HepG2 (cell line): ENCODE measurements around the gene SLC2A4. TPM values are rescaled to one million over a fixed set of nuclear protein-coding genes. Genes with fewer than 3 reads are reported as not detected.
A peak's percentile ranks its signal among the peaks of the same experiment; 100 is the strongest.

Source experiments
- HNRNPLL ChIP-seq: fragments of 200-400 bp; formaldehyde crosslinking; IDR thresholded peaks from 2 replicates; pipeline ENCODE4 v1.6.1; 2017; ENCODE audit warnings: mild to moderate bottlenecking, low read depth, low read length; ENCODE audit not compliant: poor library complexity, severe bottlenecking
- KAT2B ChIP-seq: fragments of 150-350 bp; IDR thresholded peaks from 2 replicates; pipeline ENCODE4 v1.6.1; 2014; ENCODE audit warnings: low read depth, low read length, borderline replicate concordance
- MAFK ChIP-seq, 2 experiments: IDR thresholded peaks in 1 of 2; conservative IDR thresholded peaks in 1 of 2; 2 replicates each; pipeline ENCODE4 v1.6.1; 2011; ENCODE audit warnings: improper control_type of control experiment in 2 of 2, low read length in 2 of 2
- MYNN ChIP-seq: sonication (generic); formaldehyde crosslinking; IDR thresholded peaks from 2 replicates; pipeline ENCODE4 v1.4.0; 2020; ENCODE audit warnings: mild to moderate bottlenecking, low read depth, missing genetic modification reagents
- NAIF1 ChIP-seq: sonication (generic); formaldehyde crosslinking; IDR thresholded peaks from 2 replicates; pipeline ENCODE4 v1.5.0; 2020; ENCODE audit warnings: mild to moderate bottlenecking, missing genetic modification reagents, borderline replicate concordance
- NR2F1 ChIP-seq, 2 experiments: fragments of 450-650 bp in 1 of 2; formaldehyde crosslinking in 1 of 2; IDR thresholded peaks; 2 replicates each; pipeline versions ENCODE4 v1.5.0 to v1.6.1; 2016 to 2020; ENCODE audit warnings: mild to moderate bottlenecking in 1 of 2, missing compliant biosample characterization in 1 of 2, missing genetic modification reagents in 1 of 2, moderate library complexity in 1 of 2
- REL ChIP-seq: sonication (generic); formaldehyde crosslinking; conservative IDR thresholded peaks from 2 replicates; pipeline ENCODE4 v1.8.0; 2022; ENCODE audit warnings: mild to moderate bottlenecking, missing genetic modification reagents, moderate library complexity
- RFXAP ChIP-seq: sonication (generic); formaldehyde crosslinking; IDR thresholded peaks from 2 replicates; pipeline ENCODE4 v1.4.0; 2020; ENCODE audit warnings: missing genetic modification reagents, borderline replicate concordance
- SMARCC2 ChIP-seq: fragments of 450-650 bp; IDR thresholded peaks from 2 replicates; pipeline ENCODE4 v1.6.1; 2017; ENCODE audit warnings: antibody characterized with exemption, mild to moderate bottlenecking
- TOE1 ChIP-seq: sonication (generic); formaldehyde crosslinking; IDR thresholded peaks from 2 replicates; pipeline ENCODE4 v1.4.0; 2020; ENCODE audit warnings: mild to moderate bottlenecking, missing genetic modification reagents
- U2AF2 ChIP-seq: fragments of 200-400 bp; formaldehyde crosslinking; IDR thresholded peaks from 2 replicates; pipeline ENCODE4 v1.6.1; 2017; ENCODE audit warnings: low read depth, mild to moderate bottlenecking, low read length
- ZBTB42 ChIP-seq: sonication (generic); formaldehyde crosslinking; IDR thresholded peaks from 2 replicates; pipeline ENCODE4 v1.5.0; 2020; ENCODE audit warnings: mild to moderate bottlenecking, missing genetic modification reagents
- ZNF224 ChIP-seq: sonication (generic); formaldehyde crosslinking; IDR thresholded peaks from 2 replicates; pipeline ENCODE4 v1.5.0; 2020; ENCODE audit warnings: mild to moderate bottlenecking, missing genetic modification reagents
- ZNF280B ChIP-seq: sonication (generic); formaldehyde crosslinking; IDR thresholded peaks from 2 replicates; pipeline ENCODE4 v1.5.0; 2020; ENCODE audit warnings: missing genetic modification reagents, mild to moderate bottlenecking, borderline replicate concordance
- ZNF530 ChIP-seq: sonication (generic); formaldehyde crosslinking; IDR thresholded peaks from 2 replicates; pipeline ENCODE4 v1.5.0; 2020; ENCODE audit warnings: low read depth, mild to moderate bottlenecking, missing genetic modification reagents
- ZNF672 ChIP-seq: sonication (generic); formaldehyde crosslinking; IDR thresholded peaks from 2 replicates; pipeline ENCODE4 v1.8.1; 2022; ENCODE audit warnings: missing genetic modification reagents
- ZNF713 ChIP-seq: sonication (generic); formaldehyde crosslinking; IDR thresholded peaks from 2 replicates; pipeline ENCODE4 v1.4.0; 2020; ENCODE audit warnings: mild to moderate bottlenecking, missing genetic modification reagents
- polyA plus RNA-seq, 8 experiments: library from polyadenylated mRNA; depleted of rRNA in 3 of 8; stranded (reverse) in 7 of 8; unstranded in 1 of 8; fragments of >200 nt; fragmentation: Illumina TruSeq in 4 of 8; extraction: Trizol in 4 of 8; gene quantifications; 2 replicates each; pipeline versions ENCODE4 v1.2.1 to v1.2.3, GENCODE V29; 2011 to 2016; ENCODE audit warnings: low read depth in 4 of 8, missing spikeins in 1 of 8, mixed read lengths in 1 of 8; ENCODE audit not compliant: insufficient read depth in 1 of 8
- total RNA-seq, 5 experiments: library from RNA; depleted of rRNA; stranded (reverse); fragments of >200 nt; fragmentation: Illumina TruSeq; extraction: Trizol; gene quantifications; 2 replicates each; pipeline ENCODE4 v1.2.3, GENCODE V29; 2016; ENCODE audit warnings: low read depth in 1 of 5
- TF ChIP-seq, protein P1 (sequence below), 2 experiments: IDR thresholded peaks; 2 replicates each; pipeline ENCODE4 v1.6.1; 2011 to 2012; ENCODE audit warnings: low read length in 2 of 2, borderline replicate concordance in 1 of 2, low read depth in 1 of 2, mild to moderate bottlenecking in 1 of 2, moderate library complexity in 1 of 2
- TF ChIP-seq, protein P2 (sequence below): sonication (generic); formaldehyde crosslinking; conservative IDR thresholded peaks from 2 replicates; pipeline ENCODE4 v1.8.0; 2022; ENCODE audit warnings: low read depth, missing genetic modification reagents

SLC2A4 gene
- total and polyA plus RNA-seq, 2 of the 13 experiments (the other 11 are each of a cell fraction or from before 2014, with no cell fraction given) = 4.9 to 5.8 TPM

DNA sequence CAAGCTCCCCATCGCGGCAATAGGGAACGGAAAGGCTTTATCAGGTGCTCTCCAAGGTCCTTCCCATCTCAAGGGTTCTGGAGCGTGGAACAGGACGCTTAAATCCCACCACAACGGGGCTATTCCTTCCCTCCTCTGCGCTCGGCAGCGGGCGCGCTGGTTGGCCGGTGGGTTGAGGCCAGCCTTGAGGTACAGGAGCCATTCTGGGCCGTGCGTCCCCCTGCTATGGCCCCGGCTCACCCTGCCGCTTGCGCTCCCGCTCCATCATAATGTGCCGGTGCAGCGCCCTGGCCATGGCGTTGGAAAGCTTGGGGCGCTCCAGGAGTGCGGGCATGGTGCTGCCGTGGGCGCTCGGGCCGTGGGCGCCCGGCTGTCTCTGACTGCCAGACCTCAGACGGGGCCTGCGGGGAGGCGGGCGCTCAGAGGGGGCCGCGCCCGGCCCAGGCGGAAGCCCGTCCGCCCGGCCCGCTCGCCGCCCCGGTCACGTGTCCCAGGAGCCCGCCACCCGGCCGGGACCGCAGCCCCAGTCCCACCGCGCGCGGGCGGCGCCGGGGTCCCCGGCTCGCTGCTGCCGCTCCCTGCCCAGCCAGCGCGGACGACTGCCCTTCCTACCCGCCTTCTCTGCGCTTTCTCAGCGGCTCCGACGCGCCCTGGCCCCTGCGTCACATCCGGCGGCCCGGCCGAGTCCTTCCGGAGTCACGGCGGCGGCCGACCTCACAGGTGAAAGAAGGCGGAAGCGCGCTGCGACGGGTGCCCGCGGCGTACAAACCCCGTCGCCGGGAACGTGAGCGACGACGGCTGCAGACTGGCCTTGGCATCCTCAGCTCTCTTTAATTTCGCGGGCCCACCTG is 33.4 kb downstream of the SLC2A4 start, which contains the start of gene GPS2 (continued):
- TF ChIP-seq KAT2B = no peak
- TF ChIP-seq ZBTB42 (CRISPR knock-in tag) = no peak
- no peak for TF ChIP-seq ZNF224 (CRISPR knock-in tag)
- TF ChIP-seq MAFK (conservative IDR thresholded peaks at IDR 0.05 in 1 of 2, IDR thresholded peaks at IDR 0.05 in 1 of 2; ENCODE audit: low read length in 2 of 2) = no peak
- no peak for TF ChIP-seq U2AF2
- TF ChIP-seq, protein P1, sequence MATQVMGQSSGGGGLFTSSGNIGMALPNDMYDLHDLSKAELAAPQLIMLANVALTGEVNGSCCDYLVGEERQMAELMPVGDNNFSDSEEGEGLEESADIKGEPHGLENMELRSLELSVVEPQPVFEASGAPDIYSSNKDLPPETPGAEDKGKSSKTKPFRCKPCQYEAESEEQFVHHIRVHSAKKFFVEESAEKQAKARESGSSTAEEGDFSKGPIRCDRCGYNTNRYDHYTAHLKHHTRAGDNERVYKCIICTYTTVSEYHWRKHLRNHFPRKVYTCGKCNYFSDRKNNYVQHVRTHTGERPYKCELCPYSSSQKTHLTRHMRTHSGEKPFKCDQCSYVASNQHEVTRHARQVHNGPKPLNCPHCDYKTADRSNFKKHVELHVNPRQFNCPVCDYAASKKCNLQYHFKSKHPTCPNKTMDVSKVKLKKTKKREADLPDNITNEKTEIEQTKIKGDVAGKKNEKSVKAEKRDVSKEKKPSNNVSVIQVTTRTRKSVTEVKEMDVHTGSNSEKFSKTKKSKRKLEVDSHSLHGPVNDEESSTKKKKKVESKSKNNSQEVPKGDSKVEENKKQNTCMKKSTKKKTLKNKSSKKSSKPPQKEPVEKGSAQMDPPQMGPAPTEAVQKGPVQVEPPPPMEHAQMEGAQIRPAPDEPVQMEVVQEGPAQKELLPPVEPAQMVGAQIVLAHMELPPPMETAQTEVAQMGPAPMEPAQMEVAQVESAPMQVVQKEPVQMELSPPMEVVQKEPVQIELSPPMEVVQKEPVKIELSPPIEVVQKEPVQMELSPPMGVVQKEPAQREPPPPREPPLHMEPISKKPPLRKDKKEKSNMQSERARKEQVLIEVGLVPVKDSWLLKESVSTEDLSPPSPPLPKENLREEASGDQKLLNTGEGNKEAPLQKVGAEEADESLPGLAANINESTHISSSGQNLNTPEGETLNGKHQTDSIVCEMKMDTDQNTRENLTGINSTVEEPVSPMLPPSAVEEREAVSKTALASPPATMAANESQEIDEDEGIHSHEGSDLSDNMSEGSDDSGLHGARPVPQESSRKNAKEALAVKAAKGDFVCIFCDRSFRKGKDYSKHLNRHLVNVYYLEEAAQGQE (IDR thresholded peaks at IDR 0.05; ENCODE audit: borderline replicate concordance in 1 of 2, low read depth in 1 of 2, low read length in 2 of 2) = peak; percentile 42 to 90
- TF ChIP-seq ZNF672 = no peak
- peak; percentile 69; the same call in 1 of the 2 replicates for TF ChIP-seq REL (CRISPR knock-in tag)
- TF ChIP-seq RFXAP = peak; percentile 40; the same call in 1 of the 2 replicates
- no peak for TF ChIP-seq ZNF530 (CRISPR knock-in tag)
- TF ChIP-seq NR2F1 (CRISPR knock-in tag; IDR thresholded peaks at IDR 0.05) = no peak
- peak; percentile 28; the same call in 1 of the 2 replicates for TF ChIP-seq ZNF713
- TF ChIP-seq, protein P2, sequence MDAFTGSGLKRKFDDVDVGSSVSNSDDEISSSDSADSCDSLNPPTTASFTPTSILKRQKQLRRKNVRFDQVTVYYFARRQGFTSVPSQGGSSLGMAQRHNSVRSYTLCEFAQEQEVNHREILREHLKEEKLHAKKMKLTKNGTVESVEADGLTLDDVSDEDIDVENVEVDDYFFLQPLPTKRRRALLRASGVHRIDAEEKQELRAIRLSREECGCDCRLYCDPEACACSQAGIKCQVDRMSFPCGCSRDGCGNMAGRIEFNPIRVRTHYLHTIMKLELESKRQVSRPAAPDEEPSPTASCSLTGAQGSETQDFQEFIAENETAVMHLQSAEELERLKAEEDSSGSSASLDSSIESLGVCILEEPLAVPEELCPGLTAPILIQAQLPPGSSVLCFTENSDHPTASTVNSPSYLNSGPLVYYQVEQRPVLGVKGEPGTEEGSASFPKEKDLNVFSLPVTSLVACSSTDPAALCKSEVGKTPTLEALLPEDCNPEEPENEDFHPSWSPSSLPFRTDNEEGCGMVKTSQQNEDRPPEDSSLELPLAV = no peak
- no peak for TF ChIP-seq MYNN (CRISPR knock-in tag)
- TF ChIP-seq ZNF280B (CRISPR knock-in tag) = no peak
- no peak for TF ChIP-seq TOE1 (CRISPR knock-in tag)
- peak; percentile 60 for TF ChIP-seq HNRNPLL
- no peak for TF ChIP-seq NAIF1 (CRISPR knock-in tag)
- TF ChIP-seq SMARCC2 = no peak
